HG03108 (cell line): Measurements from ENCODE around the gene LIMS1.
"Not testable (repeated sequence)": the region's sequence is repeated elsewhere in the genome, so short reads cannot be mapped to it uniquely, and the experiment has no call there.

Experiments
- ATAC-seq: cut with Tn5 transposase; IDR thresholded peaks from one replicate; pipeline ENCODE4 v1.9.1; 2021; ENCODE audit warnings: moderate library complexity; ENCODE audit not compliant: unreplicated experiment

The LIMS1 gene

GRCh38 chr2:108533832-108534583, at the start of gene LIMS1:
LIMS1 (plus strand) TSS chr2:108534470; CDS start chr2:108534563, 93 bp downstream.
- peak; percentile 88 for ATAC-seq

GRCh38 chr2:108485253-108485652, 49.0 kb upstream of the LIMS1 start:
- no peak for ATAC-seq

GRCh38 chr2:108490506-108491122, 43.7 kb upstream of the LIMS1 start:
- no peak for ATAC-seq

GRCh38 chr2:108491848-108492247, 42.4 kb upstream of the LIMS1 start:
- no peak for ATAC-seq

- no peak for ATAC-seq
Measured at GRCh38 chr2:108492364-108492763, 41.9 kb upstream of the LIMS1 start.

GRCh38 chr2:108496167-108496566, 38.1 kb upstream of the LIMS1 start:
- not testable (repeated sequence) for ATAC-seq

GRCh38 chr2:108507620-108508019, 26.6 kb upstream of the LIMS1 start:
- ATAC-seq: not testable (repeated sequence)

- ATAC-seq: not testable (repeated sequence)
Measured at GRCh38 chr2:108512431-108512830, 21.8 kb upstream of the LIMS1 start.

- not testable (repeated sequence) for ATAC-seq
Measured at GRCh38 chr2:108514478-108514877, 19.8 kb upstream of the LIMS1 start.

GRCh38 chr2:108524688-108525087, 9.6 kb upstream of the LIMS1 start:
- not testable (repeated sequence) for ATAC-seq

GRCh38 chr2:108525258-108525657, 9.0 kb upstream of the LIMS1 start:
- not testable (repeated sequence) for ATAC-seq

- ATAC-seq: no peak
Measured at GRCh38 chr2:108531674-108532055, 2.6 kb upstream of the LIMS1 start.

- ATAC-seq: peak; percentile 28
Measured at GRCh38 chr2:108534584-108535356, 500 bp downstream of the LIMS1 start.

GRCh38 chr2:108535357-108535631, 1.0 kb downstream of the LIMS1 start:
- no peak for ATAC-seq

- ATAC-seq: no peak
Measured at GRCh38 chr2:108536133-108536780, 2.0 kb downstream of the LIMS1 start.

GRCh38 chr2:108536911-108537310, 2.6 kb downstream of the LIMS1 start:
- ATAC-seq: no peak

GRCh38 chr2:108538000-108538625, 3.8 kb downstream of the LIMS1 start:
- ATAC-seq: no peak

GRCh38 chr2:108541451-108541850, 7.2 kb downstream of the LIMS1 start:
- ATAC-seq: no peak

- no peak for ATAC-seq
Measured at GRCh38 chr2:108542071-108542470, 7.8 kb downstream of the LIMS1 start.

- no peak for ATAC-seq
Measured at GRCh38 chr2:108547606-108548005, 13.3 kb downstream of the LIMS1 start.
